ENCODE data around the gene TFCP2L1.
"Not testable (repeated sequence)": the region's sequence is repeated elsewhere in the genome, so short reads cannot be mapped to it uniquely, and the experiment has no call there.

Gene TFCP2L1

DNA sequence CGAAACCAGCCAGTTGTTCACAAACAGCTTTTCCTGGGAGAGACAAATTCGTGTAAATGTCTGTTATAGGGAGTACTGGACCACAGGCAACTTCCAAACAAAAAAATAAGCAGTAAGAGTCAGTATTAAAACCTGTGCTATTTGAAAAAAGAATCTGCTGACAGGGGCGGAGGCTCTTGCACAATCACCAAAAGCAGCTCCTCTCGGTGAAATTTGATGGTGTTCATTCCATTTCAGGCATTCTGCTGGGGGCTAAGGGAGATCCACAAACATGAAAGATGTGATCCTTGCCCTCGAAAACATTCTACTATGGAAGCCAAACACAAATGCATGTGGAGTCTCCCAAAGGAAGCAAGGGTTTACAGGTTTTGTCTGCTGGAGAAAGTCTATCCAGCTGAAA is 45.0 kb downstream of the TFCP2L1 start:
- DNase-seq = no peak

DNA sequence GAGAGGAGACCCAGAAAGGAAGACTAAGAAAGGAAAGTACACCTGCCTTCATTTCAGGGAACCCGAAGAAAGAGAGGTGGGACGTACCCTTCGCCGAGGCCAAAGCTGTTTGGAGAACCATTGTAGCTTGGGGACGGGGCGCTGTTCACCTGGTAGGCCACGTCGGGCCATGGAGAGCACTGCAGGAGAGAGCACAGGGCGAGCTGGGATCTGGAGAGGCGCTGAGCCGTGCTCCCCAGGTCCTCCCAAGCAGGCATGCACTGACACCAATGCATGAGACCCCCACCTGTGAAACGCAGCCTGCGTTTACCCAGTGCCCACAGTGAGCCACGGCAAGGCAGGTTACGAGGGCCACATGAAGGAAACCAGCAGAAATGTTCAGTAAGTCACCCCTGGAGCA is 45.5 kb downstream of the TFCP2L1 start:
- no peak for DNase-seq

DNA sequence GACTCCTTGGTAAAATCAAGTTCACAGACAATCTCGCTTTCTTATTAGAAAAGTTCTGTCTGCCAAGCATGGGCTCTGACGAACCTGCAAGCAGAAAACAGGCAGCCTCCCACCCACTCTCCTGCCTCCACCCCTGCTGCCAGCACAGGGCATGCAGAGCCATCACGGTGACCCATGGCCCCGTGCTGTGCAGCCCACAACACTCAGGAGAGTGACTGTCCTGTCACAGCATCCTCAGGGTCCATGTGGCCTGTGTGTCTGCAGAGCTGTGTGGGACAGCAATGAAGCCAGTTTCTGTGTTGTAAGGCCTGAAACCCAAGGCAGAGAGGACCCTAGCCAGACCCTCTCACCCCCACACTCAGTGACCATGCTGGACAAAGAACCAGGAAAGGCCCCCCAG is 46.2 kb downstream of the TFCP2L1 start:
- no peak for DNase-seq

DNA sequence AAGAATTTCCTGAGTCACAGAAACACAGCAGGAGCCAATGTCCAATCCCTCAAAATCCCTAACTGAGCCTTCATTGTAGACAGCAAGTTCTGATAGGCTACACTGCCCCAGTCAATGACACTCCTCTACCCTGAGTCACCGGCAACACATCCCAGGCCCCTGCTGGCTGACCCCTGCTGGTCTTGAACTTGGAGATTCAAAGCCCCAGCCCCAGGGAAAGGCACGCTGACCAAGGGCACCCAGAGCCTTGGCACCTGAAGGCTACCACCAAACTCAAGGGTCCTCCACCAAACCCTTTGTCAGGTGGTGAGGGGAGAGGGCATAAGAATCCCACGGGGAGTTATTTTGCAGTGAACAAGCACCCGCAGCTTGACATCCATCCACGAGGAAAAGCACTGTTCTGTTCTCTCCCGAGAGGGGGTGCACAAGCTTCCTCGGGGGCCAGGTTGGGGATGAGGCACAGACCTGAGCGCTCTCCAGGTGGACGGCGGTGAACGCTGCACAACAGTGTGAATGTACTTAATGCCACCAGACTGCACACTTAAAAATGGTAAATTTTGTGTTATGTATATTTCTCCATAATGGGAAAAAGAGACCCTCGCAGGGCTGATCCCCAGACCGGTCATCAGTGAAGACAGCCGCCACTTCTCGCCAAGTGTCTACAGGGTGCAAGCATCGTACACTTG is 46.9 kb downstream of the TFCP2L1 start:
- no peak for DNase-seq

DNA sequence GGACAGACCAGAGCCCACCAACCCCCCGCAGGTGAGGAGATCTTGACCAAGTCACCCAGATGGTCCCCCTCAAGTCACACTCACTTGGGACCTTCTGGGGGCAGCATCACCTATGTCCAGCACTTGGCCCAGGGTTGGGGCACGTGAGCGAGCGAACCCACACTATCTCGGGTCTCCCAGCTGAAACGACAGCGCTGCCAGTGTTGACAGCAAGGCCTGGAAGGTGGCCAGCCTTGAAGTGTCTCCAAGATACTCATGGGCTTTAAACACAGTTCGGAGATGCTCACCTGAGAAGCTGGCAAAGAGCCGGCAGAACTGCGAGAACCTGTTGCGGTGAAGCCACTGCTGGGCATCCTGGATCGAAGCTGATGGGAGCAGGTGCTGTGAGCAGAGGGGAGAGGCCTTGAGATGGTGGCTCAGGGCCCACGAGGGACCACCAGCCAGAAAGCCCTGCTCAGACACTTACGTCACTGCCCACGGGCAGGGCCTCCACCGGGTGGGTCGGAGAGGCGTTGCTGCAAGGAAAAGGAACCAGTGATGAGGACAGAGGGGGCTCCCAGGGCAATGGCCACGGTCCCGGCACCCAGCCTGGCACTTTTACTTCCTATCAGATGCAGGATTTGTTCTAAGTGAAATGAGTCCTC is 47.5 kb downstream of the TFCP2L1 start:
- DNase-seq = no peak

DNA sequence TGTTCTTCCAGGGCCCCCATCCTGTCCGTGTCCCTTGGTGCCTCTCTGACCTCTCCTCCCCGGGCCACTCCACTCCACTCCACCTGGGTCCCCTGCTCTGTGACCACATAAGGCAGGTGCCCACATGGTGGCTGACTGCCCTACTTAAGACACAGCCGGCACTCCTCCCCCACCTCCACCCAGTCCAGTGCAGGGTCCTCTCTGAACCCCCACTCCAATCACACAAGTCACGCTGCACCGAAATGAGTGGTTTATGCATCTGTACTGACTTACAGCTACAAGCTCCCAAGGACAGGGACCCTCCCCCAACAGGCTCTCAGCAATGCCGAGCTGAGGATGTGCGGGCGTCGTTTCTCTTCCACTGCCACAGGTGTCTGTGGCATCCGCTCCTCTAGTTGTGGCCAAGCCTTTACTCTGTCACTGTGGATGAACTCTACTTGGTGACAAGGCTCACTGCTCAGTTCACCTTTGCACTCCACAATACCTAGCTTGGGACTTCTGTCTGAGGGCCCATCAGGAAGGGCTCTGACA is 48.3 kb downstream of the TFCP2L1 start:
- DNase-seq = no peak

DNA sequence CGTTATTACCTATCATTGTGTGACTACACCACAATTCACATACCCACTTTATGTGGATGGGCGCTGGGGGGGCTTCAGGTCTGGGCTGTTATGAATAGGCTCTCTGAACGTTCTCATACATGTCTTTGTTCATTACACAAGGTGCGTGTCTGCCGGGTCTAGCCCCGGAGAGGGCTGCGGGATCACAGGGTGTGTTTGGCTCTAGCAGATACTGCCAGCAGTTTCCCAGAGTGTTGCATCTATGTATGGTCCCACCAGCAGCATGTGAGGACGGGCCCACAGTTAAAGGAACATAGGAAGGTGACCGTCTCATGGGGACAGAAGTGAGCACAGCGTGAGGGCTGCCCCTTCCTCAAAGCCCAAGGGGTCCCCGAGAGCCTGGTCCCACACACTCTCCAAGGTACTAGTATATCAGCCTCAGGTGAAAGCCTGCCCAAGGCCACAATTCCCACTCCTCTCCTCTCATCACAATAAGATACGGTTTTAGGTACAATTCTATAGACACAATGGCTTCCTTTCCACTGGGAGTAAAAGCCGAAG is 48.8 kb downstream of the TFCP2L1 start:
- DNase-seq = no peak

DNA sequence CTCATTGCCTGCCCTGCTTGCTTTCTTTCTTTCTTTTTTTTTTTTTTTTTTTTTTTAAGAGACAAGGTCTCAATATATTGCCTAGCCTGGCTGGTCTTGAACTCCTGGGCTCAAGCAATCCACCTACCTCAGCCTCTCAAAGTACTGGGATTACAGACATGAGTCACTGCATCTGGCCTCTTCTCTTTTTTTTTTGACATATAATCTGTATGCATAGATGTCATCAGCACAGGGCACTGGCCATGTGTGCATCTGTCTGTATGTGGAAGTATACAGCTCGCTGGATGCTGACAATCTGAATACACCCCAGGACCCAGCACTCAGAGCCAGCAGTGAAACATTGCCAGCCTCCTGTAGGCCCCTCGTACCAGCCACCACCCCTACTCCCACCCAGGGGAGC is 49.5 kb downstream of the TFCP2L1 start:
- no peak for DNase-seq

DNA sequence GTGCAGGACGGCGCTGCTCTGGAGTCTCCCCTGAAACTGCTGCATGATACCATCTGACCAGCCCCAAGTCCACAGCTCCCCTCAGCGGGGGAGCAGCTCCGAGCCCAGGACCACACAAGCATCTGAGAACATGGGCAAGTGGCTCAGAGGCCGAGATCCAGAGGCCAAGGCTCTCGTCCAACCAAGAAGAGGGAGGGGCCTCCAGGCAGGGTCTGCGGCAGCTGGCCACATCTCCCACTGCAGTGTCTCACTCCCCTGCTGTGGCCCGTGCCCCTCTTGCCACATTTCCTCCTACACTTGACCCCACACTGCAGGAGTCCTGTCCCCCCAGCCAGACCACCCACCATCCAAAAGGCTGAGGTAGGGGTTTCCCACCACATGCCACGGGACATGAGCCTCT is 50.2 kb downstream of the TFCP2L1 start:
- DNase-seq = no peak

DNA sequence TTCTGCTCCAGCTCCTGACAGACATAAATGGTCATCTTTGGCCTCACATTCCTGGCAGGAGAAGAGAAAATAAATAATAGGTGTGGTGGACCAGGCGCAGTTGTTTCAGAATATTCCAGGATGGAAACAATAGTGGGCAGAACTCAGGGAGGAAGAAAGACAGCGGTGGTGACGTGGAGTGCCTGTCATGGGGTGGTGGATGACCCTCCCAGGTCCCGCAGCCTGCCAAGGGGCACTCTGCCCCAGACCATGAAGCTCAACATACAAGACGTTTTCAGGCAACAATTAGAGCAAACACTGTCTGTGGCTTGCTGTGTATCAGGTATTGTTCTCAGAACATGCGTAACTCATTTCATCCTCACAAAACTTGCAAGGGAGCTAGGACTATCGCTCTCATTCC is 50.9 kb downstream of the TFCP2L1 start:
- no peak for DNase-seq

DNA sequence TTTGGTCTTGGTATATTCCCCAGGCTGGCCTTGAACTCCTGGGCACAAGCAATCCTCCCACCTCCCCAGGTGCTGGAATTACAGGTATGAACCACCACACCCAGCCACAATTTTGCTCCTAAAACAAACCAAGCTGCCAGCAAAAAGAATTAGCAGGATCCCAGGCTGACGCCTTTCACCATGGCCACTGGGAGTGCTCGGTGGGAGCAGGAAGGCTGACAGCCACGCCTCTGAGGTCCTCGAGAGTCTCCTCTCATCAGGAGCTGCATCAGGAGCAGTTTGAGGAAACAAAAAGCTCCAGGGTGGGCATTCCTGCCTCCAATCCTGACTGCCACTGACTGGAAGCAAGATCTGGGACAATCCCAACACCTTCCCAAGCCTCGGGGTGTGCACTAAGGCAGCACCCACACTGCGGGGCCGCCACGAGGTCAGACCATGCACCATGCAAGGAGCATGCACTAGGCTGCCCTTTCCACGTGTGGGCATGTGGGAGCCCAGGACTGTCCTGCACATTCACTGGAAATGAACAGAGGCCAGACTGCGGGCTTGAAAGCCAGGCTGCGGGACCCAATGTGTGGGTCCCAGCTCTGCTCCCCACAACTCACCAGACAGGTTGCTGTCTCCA is 51.4 kb downstream of the TFCP2L1 start:
- no peak for DNase-seq

DNA sequence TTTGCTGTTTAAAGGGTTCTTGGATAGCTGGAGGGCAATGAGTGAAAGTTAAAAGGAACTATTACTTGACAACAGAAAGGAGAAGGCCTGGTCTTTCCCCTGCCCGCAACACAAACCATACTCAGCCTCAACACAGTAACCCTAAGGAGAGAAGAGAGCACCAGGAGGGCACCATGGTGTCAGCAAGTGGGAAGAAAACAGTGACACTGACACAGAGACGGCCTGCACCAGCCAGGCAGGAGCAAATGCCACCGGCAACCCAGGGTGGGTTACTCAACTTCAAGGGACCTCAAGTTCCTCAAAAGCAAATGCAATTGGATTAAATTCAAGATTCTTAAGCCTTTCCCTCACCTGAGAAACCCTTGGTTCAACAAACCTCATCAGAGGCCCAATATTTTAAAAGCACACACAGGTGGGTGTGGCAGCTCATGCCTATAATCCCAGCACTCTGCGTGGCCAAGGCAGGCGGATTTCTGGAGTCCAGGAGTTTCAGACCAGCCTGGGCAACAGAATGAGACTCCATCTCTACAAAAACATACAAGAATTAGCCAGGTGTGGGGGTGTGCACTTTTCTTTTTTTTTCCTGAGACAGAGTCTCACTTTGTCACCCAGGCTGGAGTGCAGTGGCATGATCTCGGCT is 52.3 kb downstream of the TFCP2L1 start:
- no peak for DNase-seq

DNA sequence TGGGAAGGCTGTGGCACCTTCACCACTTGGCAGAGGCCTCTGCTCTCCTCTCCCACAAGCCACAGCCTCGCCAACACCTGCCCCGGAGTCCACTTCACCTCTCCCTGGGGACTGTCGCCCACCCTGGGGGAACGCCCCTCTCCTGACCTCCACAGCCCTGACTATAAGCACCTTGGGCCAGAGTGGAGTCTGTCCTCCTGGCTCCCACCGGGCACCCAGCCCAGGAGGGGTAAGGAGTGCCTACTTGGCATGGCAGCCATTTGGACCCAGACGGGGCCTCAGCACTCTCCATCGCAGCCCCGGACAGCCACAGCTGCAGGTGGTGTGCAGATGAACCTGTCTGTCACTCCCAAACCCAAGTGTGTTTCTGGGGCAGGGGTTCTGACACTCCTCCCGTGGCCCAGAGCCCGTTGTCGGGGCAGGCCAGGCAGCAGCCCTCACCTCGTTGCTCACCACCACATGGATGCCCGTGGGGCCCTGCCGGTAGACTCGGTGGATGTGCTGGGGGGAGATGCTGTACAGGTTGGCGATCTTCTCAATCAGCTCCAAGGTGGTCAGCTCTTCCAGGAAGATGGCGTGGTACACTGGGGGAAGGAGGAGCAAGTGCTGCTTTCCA is 53.5 kb downstream of the TFCP2L1 start:
- DNase-seq = no peak

DNA sequence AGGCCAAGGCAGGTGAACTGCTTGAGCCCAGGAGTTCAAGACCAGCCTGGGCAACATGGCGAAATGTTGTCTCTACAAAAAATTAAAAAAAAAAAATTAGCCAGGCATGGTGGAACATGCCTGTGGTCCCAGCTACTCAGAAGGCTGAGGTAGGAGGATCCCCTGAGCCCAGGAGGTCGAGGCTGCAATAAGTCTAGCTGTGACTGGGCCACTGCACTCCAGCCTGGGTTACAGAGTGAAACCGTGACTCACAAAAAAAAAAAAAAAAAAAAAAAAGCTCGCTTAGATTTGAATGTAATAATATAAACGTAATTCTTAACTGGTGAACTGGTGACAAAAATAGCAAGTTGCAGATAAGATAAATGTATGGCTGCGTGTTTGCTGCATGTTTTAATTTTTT is 56.5 kb downstream of the TFCP2L1 start:
- no peak for DNase-seq

DNA sequence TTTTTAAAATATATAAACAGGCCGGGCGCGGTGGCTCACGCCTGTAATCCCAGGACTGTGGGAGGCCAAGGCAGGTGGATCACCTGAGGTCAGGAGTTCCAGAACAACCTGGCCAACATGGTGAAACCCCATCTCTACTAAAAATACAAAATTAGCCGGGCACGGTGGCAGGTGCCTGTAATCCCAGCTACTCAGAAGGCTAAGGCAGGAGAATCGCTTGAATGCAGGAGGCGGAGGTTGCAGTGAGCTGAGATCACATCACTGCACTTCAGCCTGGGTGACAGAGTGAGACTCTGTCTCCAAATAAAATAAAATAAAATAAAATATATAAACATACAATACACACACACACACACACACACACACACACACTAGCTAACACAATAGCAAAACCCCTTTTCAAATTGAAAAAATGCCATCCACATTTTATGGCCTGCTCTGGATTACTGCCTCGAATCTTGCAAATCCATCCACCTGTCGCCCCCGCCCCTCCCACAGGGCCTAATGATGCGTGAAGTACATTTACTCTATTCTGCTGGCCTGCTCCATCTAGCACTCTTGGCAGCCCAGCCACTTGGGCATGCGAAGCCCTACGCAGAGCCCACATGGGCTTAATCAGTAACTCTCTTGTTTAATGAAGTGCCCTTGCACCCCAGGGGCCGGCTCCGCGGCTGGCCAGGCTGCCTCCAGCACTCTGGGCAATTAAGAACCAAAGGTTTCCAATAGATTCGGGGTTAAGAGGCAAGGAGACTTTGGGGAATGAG is 57.4 kb downstream of the TFCP2L1 start:
- DNase-seq = not testable (repeated sequence)

DNA sequence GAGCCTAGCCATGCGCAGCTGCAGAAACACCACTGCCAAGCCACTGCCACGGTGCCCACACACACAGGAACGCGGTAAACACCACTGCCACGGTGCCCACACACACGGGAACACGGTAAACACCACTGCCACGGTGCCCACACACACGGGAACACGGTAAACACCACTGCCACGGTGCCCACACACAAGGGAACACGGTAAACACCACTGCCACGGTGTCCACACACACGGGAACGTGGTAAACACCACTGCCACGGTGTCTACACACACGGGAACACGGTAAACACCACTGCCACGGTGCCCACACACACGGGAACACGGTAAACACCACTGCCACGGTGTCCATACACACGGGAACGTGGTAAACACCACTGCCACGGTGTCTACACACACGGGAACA is 59.3 kb downstream of the TFCP2L1 start:
- DNase-seq = not testable (repeated sequence)

DNA sequence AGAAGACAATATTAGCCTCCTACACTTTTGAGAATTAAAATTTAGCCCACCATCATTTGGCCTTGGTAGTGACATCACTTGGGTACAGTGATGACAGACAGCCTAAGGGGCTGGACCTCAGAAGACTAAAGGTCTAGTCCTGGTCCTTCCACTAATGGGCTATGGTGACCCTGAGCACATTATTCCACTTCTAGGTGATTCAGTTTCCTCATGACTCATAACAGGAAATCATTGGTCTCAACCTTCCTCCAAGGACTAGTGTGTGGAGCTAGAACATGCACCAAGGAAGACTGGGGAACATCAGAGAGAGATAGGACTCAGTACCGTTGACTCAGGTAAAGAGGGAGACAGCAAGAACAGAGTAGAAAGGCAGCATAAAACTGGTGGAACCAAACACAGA is 64.0 kb downstream of the TFCP2L1 start:
- no peak for DNase-seq

DNA sequence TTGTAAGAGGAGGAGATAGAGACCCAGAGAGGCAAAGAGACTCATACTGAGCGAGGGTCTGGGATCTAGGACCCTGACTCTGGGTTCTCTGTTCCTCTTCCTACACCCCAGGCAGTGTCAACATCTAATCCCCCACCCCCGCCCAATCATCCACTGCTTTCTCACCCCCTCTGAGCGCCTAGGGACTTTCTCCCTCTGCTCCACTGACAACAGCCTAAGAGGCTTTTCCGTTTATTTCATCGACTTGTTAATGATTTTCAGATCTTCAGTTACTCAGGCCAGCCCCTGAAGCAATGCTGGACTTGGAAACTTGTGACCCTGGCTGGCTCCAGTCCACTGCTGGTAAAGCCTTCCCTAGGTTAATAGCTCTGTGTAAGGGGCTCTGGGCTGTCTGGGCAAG is 65.1 kb downstream of the TFCP2L1 start:
- DNase-seq = no peak

DNA sequence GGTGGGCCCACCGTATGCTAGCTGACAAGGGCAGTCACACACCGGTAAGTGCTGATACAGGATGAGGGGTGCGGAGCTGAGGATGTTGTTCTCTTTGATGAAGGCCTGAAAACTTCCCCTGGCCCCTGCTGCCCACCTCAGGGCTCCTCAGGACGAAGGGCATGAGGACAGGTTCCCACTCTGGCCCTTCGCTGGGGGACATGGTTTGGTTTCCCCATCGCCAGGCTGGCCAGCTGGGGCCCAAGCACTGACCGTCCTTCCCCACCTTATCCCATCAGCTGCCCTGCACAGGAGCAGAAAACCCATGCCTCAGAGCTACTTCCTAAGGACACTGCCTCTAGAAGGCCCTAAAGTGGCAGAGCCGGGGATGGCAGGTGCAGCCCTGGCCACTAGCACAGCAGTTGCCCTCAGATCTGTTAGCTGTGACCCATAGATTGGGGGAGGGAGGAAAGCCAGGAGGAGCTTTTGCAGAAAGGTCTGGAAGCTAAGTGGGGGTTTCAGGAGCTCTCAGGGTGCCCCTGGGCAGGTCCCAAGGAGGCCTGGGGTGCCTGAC is 66.5 kb downstream of the TFCP2L1 start:
- DNase-seq = no peak

DNA sequence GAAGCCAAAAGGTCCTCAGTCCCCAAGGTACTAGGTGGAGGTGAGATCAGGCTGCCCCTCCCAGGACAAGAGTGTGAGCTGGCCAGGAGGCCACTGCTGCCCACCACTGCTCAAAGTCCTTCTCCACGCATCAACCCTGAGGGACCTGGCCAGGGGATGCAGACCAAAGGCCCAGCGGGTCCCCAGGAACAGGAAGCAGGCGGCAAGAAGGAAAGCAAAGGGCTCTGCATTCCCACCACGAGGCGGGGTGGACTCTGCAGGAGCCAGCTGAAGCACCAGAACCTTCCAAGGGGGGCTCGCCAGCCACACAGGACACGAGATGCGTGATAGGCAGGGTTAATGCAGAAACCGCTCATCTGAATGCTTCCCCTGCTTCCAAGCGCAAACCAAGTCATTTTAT is 67.4 kb downstream of the TFCP2L1 start:
- DNase-seq = no peak

DNA sequence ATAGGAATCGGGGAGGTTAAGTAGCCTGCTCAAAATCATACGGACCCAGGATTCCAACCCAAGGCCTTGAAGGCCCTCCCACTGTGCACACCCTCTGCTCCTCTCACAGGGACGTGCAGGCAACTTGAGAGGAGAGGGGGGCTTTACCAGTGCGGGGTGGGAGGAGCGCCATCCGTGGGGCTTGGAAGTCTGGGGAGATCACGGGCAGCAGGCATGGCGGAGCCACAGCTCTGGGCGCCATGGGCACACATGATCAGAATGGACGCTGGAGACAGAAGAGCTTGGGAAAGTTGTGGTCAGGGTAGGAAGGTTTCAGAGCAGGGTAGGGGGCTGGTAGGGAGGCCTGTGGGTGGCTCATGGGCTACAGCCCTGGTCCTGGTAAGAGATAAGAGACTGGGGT is 70.7 kb downstream of the TFCP2L1 start:
- no peak for DNase-seq

DNA sequence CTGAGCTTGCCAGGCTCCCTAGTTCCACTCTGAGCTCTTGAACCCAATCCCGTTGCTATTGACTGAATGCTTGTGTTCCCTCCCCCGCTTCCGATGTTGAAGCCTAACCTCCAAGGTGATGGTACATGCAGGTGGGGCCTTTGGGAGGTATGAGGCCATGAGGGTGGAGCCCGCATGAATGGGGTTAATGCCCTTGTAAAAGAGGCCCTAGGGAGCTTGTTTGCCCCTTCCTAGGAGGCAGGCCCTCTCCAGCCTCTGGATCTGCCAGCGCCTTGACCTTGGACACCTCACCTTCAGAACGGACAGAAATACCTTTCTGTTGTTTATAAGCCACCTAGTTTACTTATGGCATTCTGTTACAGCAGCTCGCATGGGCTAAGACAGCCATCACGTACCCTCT is 71.6 kb downstream of the TFCP2L1 start:
- no peak for DNase-seq

All from activated naive CD4-positive, alpha-beta T cell treated with anti-CD3 and anti-CD28 coated beads, Interleukin-2, amount 50 U/mL, for 16 hours (primary cell).